T47D (cell line): Measurements from ENCODE around the gene SMG7.

Experiments used
- DNase-seq, 2 experiments: peaks; one replicate each; pipeline versions ENCODE4 v3.0.0 to v3.0.0-alpha.2; 2011 to 2012; ENCODE audit warnings: low read depth in 1 of 2, low spot score in 1 of 2
- JUND ChIP-seq: IDR thresholded peaks from 2 replicates; pipeline ENCODE4 v1.6.1; 2012; ENCODE audit warnings: low read depth
- in situ Hi-C: cut with HindIII; loops from 2 replicates; pipeline ENCODE4 v1.10.0; 2016; ENCODE audit warnings: low sequenced_read_pairs, low pct_unique_long_range_greater_than_20kb

Gene SMG7

DNA sequence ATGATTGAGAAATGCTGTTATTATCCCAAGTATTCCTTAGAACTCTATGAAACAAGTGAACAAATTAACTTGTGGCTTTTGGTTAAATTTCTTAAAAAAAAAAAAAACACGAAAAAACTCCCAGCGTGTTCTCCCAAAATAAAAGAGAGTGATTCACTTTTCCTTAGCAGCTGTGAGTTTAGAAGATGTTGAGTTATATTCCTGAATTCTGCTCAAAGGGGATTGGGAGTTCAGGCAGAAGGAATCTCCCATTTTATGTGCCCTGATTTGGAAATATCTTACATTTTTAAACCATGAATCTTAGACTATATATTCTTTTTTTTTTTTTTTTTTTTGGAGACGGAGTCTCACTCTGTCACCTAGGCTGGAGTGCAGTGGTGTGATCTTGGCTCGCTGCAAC lies 34.3 kb downstream of the SMG7 start:
- in situ Hi-C loops = no loop called here
- TF ChIP-seq JUND = no peak
- DNase-seq = no peak

DNA sequence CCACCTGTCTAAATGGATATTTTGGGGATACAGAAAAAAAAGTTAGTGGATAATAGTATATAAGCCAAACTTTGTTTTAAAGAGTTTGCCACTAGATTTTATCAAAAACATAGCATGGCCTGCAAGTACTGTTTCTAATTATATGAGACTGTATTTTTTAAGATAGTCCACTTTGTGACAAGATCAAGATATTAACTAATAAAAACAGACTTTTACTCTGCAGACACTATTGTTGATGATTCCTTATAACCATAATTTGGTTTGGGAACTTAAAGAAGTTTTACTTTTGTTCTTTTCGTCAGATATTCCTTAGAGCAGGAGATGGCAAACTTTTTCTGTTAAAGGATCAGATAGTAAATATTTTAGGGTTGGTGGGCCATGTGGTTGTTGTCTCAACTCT lies 36.4 kb downstream of the SMG7 start:
- in situ Hi-C loops = no loop called here
- no peak for DNase-seq
- no peak for TF ChIP-seq JUND

DNA sequence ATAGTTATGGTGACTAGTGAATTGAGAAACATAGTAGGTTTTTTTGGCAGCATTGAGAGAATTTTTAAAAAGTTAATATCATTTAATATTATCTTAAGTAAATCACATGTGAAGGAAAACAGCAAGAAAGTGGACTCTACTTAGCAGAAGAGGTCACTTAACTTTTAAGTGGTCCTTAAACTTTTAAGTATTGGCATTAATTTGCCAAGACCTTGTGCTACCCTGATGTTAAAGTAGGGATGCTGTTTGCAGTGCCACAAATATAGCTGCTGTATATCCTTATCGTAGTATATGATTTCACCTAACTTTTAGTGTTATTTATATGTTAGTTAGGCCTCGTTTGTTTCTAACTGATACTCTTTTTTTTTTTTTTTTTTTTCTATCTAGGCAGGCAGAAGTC lies 40.2 kb downstream of the SMG7 start:
- TF ChIP-seq JUND = no peak
- no peak for DNase-seq
- in situ Hi-C loops = no loop called here

- no peak for TF ChIP-seq JUND
- no peak for DNase-seq
- in situ Hi-C loops = no loop called here
These were observed 41.9 kb downstream of the SMG7 start for GRCh38 chr1:183514235-183514634.

- in situ Hi-C loops = no loop called here
- TF ChIP-seq JUND = no peak
- DNase-seq = no peak
These were observed 42.8 kb downstream of the SMG7 start for GRCh38 chr1:183515002-183515689.

DNA sequence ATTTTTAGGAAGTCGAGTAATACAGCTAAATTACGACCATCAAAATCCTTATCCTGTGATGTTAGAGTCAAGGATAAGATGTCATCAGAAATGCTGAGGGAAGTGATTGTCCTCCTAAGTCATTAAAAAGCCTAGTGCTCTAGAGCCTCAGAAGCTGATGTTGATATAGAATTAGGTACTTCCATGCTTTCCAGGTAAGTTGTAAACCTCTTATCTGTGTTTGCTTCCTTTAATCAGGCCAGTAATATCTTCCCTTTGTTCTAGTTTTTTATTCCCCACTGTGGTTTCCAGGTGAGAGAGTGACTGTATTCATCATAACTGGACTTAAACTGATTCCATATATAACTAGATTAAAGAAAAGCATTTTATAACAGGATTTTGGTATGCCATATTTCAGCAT lies 44.4 kb downstream of the SMG7 start:
- no peak for DNase-seq
- no peak for TF ChIP-seq JUND
- in situ Hi-C loops = no loop called here

DNA sequence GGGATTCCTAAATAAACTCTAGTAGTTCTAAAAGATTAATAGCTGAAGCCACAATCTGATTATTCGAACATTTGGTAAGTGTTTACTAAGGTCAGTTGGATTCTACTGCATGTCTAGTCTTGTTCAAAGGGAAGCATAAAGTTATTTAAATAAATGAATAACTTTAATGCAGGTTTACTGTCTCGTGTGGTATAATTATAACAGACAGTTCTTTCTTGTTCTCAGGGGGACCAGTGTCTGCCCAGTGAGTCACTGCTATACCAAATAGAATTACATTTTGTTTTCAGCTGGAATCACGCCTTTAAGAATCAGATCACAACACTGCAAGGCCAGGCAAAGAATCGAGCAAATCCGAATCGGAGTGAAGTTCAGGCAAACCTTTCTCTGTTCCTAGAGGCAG lies 45.1 kb downstream of the SMG7 start:
- in situ Hi-C loops = no loop called here
- DNase-seq = no peak
- no peak for TF ChIP-seq JUND

DNA sequence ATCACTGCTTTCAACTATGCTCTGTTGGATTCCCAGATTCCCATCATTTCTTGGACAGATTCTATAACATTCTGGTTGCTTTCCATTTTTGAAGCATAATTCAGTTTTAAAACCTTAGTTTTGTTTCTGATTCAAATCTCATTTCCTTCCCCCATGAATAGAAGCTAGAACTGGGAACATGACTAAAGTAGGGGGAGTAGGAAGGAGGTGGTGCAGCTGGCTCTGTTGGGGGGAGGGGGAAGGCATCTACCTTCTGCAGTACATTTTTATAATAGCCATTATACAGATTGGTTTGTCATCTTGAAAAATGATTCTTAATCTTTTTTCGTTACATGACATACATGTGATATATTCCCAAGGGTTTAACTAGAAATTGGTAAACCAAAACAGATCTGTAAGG lies 48.1 kb downstream of the SMG7 start:
- TF ChIP-seq JUND = no peak
- DNase-seq = no peak
- in situ Hi-C loops = no loop called here

- TF ChIP-seq JUND = no peak
- DNase-seq = no peak
These were observed 49.8 kb downstream of the SMG7 start for GRCh38 chr1:183522104-183522503.

GRCh38 chr1:183528577-183528976 lies 56.3 kb downstream of the SMG7 start:
- in situ Hi-C loops = no loop called here
- no peak for DNase-seq
- TF ChIP-seq JUND = no peak

More at GRCh38 chr1:183522104-183522503, 49.8 kb downstream of the SMG7 start:
- in situ Hi-C loops = no loop called here

GRCh38 chr1:183533617-183534174 lies 61.4 kb downstream of the SMG7 start:
- TF ChIP-seq JUND = no peak
- DNase-seq = no peak
- in situ Hi-C loops = no loop called here

DNA sequence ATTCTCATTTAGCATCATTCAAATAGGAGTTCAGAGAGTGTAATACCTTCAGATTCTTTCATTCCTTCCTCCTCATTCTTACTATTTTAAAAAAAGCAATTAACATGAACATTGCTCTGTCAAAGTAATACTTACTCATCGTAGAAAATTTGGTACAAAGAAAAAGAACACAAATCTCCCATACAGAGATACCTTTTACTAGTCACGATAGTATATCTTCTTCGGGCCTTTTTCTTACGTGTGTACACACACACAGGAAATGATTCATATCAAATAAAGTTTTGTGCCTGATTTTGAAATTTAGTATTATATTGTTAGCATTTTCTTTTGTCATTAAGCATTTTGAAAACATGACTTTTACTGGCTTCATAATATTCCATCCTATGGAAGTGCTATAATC lies 65.1 kb downstream of the SMG7 start:
- in situ Hi-C loops = no loop called here
- no peak for DNase-seq
- no peak for TF ChIP-seq JUND

- in situ Hi-C loops = no loop called here
- DNase-seq = peak; percentile 59 to 82
- no peak for TF ChIP-seq JUND
These were observed 71.4 kb downstream of the SMG7 start for GRCh38 chr1:183543619-183544204.
